Measurements from ENCODE around the gene PROCR. TPM values are rescaled to one million over a fixed set of nuclear protein-coding genes. Genes with fewer than 3 reads are reported as not detected.
A peak's percentile ranks its signal among the peaks of the same experiment; 100 is the strongest.

Gene PROCR
- polyA plus RNA-seq (2013): 1.5 TPM

DNA sequence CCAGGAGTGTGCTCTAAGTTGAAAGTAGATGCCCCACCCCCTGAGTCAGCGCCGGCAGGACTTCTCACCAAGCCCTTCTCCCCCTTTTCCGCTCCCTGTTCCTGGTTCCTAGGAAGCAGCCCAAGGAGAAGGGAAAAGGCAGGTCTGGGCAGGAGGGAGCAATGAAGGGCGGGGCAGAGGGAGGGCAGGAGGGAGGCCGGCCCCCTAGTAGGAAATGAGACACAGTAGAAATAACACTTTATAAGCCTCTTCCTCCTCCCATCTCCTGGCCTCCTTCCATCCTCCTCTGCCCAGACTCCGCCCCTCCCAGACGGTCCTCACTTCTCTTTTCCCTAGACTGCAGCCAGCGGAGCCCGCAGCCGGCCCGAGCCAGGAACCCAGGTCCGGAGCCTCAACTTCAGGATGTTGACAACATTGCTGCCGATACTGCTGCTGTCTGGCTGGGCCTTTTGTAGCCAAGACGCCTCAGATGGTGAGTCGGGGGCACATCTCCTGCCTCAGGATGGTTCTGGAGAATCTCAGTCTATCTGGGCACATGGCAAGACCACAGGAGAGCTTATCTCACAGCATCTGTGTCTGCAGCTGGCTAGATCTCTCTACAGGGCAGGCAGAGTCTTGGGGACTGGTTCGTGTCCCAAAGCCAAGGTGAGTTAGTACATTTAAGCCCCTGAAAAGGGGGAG is at the start of gene PROCR:
Gene PROCR (plus strand): TSS at position 320 of the 681 bp plus-strand sequence. CDS start 83 bp downstream, at position 403.
- Histone ChIP-seq H3K36me3 (ENCODE audit: control insufficient read depth in 4 of 4, insufficient read depth in 4 of 4, low read length in 3 of 4) (no peaks in the 10 kb centered on the region), H3K27ac (ENCODE audit: insufficient read depth in 1 of 2, low read depth in 1 of 2, low read length in 2 of 2, poor library complexity in 1 of 2, severe bottlenecking in 2 of 2) (no peak within 1 kb of the TSS), H3K4me3 (ENCODE audit: control insufficient read depth in 1 of 7, extremely low read depth in 1 of 7, insufficient read depth in 4 of 7, low read depth in 2 of 7, low read length in 6 of 7) (peak within 1 kb of the TSS in 6 of 7 experiments; percentile 26 to 68 (median 53)), H3K27me3 (replicated peaks in 2 of 5; ENCODE audit: control insufficient read depth in 4 of 5, insufficient read depth in 5 of 5, low read length in 4 of 5) (no peaks in the 10 kb centered on the region), H3K9me3 (ENCODE audit: control extremely low read depth in 1 of 5, control insufficient read depth in 4 of 5, insufficient read depth in 2 of 5, low read depth in 1 of 5, low read length in 4 of 5) (no peaks in the 10 kb centered on the region), H3K4me1 (ENCODE audit: control extremely low read depth in 1 of 4, control insufficient read depth in 4 of 4, insufficient read depth in 4 of 4, low read length in 3 of 4) (peaks cover 4 to 21% (median 16%) of the 10 kb centered on the region in 4 experiments)
- DNase-seq: peak; percentile 62 to 90 (median 83)
- ChIA-PET POLR2A (no interaction called here), CTCF (no interaction called here)
- WGBS (ENCODE audit: insufficient coverage): under 1% methylated on average over 12 of the region's 16 CpGs

GRCh38 chr20:35122756-35123405 is 49.0 kb upstream of the PROCR start:
- Histone ChIP-seq H3K27ac (ENCODE audit: insufficient read depth in 1 of 2, low read depth in 1 of 2, low read length in 2 of 2, poor library complexity in 1 of 2, severe bottlenecking in 2 of 2) (no peak overlapping the region), H3K9me3 (ENCODE audit: control extremely low read depth in 1 of 5, control insufficient read depth in 4 of 5, insufficient read depth in 2 of 5, low read depth in 1 of 5, low read length in 4 of 5) (no peaks in the 10 kb centered on the region), H3K4me1 (ENCODE audit: control extremely low read depth in 1 of 4, control insufficient read depth in 4 of 4, insufficient read depth in 4 of 4, low read length in 3 of 4) (peaks cover 0 to 3% (median 0%) of the 10 kb centered on the region in 4 experiments), H3K27me3 (replicated peaks in 2 of 5; ENCODE audit: control insufficient read depth in 4 of 5, insufficient read depth in 5 of 5, low read length in 4 of 5) (no peaks in the 10 kb centered on the region), H3K36me3 (ENCODE audit: control insufficient read depth in 4 of 4, insufficient read depth in 4 of 4, low read length in 3 of 4) (peaks cover 30 to 82% (median 58%) of the 10 kb centered on the region in 4 experiments), H3K4me3 (ENCODE audit: control insufficient read depth in 1 of 7, extremely low read depth in 1 of 7, insufficient read depth in 4 of 7, low read depth in 2 of 7, low read length in 6 of 7) (no peak overlapping the region)
- WGBS (ENCODE audit: insufficient coverage): 82% methylated on average over 5 of the region's 5 CpGs
- CTCF ChIA-PET: interaction anchor here (0.6 to 1.4 kb wide), 4 partner anchors 15 to 68 kb away, joined by 3 to 4 read pairs (median 4); no protein-coding TSS in a partner anchor
- no peak for DNase-seq
- POLR2A ChIA-PET: no interaction called here

DNA sequence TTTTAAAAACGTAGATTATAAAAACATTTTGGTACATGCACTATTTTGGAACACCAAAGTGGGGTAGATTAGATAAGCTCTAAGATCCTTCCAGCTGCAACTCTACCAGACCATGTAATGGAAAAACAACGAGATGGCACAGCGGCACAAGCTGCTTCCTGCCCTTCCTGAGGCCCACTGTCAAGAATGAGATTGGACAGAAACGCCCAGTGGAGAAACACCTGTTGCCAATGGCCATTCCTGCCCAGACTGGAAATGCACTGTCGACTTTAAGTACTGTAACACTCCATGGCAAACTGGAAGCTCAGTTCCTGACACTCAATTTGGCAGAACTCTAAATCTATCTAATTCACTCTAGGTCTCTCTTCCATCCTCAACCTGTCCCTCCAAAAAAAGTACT is 46.1 kb upstream of the PROCR start:
- Histone ChIP-seq H3K27ac (ENCODE audit: insufficient read depth in 1 of 2, low read depth in 1 of 2, low read length in 2 of 2, poor library complexity in 1 of 2, severe bottlenecking in 2 of 2) (no peak overlapping the region), H3K4me3 (ENCODE audit: control insufficient read depth in 1 of 7, extremely low read depth in 1 of 7, insufficient read depth in 4 of 7, low read depth in 2 of 7, low read length in 6 of 7) (no peak overlapping the region), H3K9me3 (ENCODE audit: control extremely low read depth in 1 of 5, control insufficient read depth in 4 of 5, insufficient read depth in 2 of 5, low read depth in 1 of 5, low read length in 4 of 5) (no peaks in the 10 kb centered on the region), H3K36me3 (ENCODE audit: control insufficient read depth in 4 of 4, insufficient read depth in 4 of 4, low read length in 3 of 4) (peaks cover 25 to 70% (median 47%) of the 10 kb centered on the region in 4 experiments), H3K4me1 (ENCODE audit: control extremely low read depth in 1 of 4, control insufficient read depth in 4 of 4, insufficient read depth in 4 of 4, low read length in 3 of 4) (peaks cover 0 to 3% (median 0%) of the 10 kb centered on the region in 4 experiments), H3K27me3 (replicated peaks in 2 of 5; ENCODE audit: control insufficient read depth in 4 of 5, insufficient read depth in 5 of 5, low read length in 4 of 5) (no peaks in the 10 kb centered on the region)
- WGBS (ENCODE audit: insufficient coverage): 88% methylated on average over 4 of the region's 5 CpGs
- ChIA-PET POLR2A (no interaction called here), CTCF (interaction anchor here (0.7 kb wide), 1 partner anchor 297 kb away, joined by 4 read pairs; no protein-coding TSS in a partner anchor)
- no peak for DNase-seq

DNA sequence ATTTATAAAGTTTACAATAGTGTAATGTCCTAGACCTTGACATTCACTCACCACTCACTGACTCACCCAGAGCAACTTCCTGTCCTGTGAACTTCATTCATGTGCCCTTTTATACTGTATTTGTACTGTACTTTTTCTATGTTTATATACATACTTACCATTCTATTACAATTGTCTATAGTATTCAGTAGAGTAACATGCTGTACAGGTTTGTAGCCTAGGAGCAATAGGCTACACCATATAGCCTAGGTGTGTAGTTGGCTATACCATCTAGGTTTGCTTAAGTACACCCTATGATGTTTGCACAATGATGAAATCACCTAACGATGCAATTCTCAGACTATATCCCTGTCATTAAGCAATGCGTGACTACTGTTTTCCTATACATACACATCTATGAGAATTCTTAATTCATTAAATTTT is 42.2 kb upstream of the PROCR start:
- Histone ChIP-seq H3K27me3 (replicated peaks in 2 of 5; ENCODE audit: control insufficient read depth in 4 of 5, insufficient read depth in 5 of 5, low read length in 4 of 5) (no peaks in the 10 kb centered on the region), H3K9me3 (ENCODE audit: control extremely low read depth in 1 of 5, control insufficient read depth in 4 of 5, insufficient read depth in 2 of 5, low read depth in 1 of 5, low read length in 4 of 5) (no peaks in the 10 kb centered on the region), H3K27ac (ENCODE audit: insufficient read depth in 1 of 2, low read depth in 1 of 2, low read length in 2 of 2, poor library complexity in 1 of 2, severe bottlenecking in 2 of 2) (no peak overlapping the region), H3K4me1 (ENCODE audit: control extremely low read depth in 1 of 4, control insufficient read depth in 4 of 4, insufficient read depth in 4 of 4, low read length in 3 of 4) (no peaks in the 10 kb centered on the region), H3K4me3 (ENCODE audit: control insufficient read depth in 1 of 7, extremely low read depth in 1 of 7, insufficient read depth in 4 of 7, low read depth in 2 of 7, low read length in 6 of 7) (no peak overlapping the region), H3K36me3 (ENCODE audit: control insufficient read depth in 4 of 4, insufficient read depth in 4 of 4, low read length in 3 of 4) (peaks cover 32 to 68% (median 43%) of the 10 kb centered on the region in 4 experiments)
- no CpG with 5 or more reads among the region's 2 CpGs for WGBS (ENCODE audit: insufficient coverage)
- POLR2A ChIA-PET: no interaction called here
- CTCF ChIA-PET: interaction anchor here (1.2 kb wide), 1 partner anchor 15 kb away, joined by 3 read pairs; no protein-coding TSS in a partner anchor
- no peak for DNase-seq

GRCh38 chr20:35131934-35132333 is 39.9 kb upstream of the PROCR start:
- H3K27ac ChIP-seq (ENCODE audit: insufficient read depth in 1 of 2, low read depth in 1 of 2, low read length in 2 of 2, poor library complexity in 1 of 2, severe bottlenecking in 2 of 2): no peak overlapping the region
- DNase-seq: no peak
- WGBS (ENCODE audit: insufficient coverage): 100% methylated on average over 1 of the region's 4 CpGs

GRCh38 chr20:35133031-35133430 is 38.8 kb upstream of the PROCR start:
- no peak overlapping the region for H3K27ac ChIP-seq (ENCODE audit: insufficient read depth in 1 of 2, low read depth in 1 of 2, low read length in 2 of 2, poor library complexity in 1 of 2, severe bottlenecking in 2 of 2)
- ChIA-PET POLR2A (interaction anchor here (0.5 kb wide), 1 partner anchor 12 kb away, joined by 3 read pairs; no protein-coding TSS in a partner anchor), CTCF (interaction anchor here (0.8 to 1.6 kb wide), 3 partner anchors 32 to 76 kb away, joined by 3 read pairs; no protein-coding TSS in a partner anchor)
- H3K36me3 ChIP-seq (ENCODE audit: control insufficient read depth in 4 of 4, insufficient read depth in 4 of 4, low read length in 3 of 4): peaks cover 32 to 74% (median 49%) of the 10 kb centered on the region in 4 experiments
- 100% methylated on average over 3 of the region's 5 CpGs for WGBS (ENCODE audit: insufficient coverage)
- DNase-seq: no peak
- H3K4me3 ChIP-seq (ENCODE audit: control insufficient read depth in 1 of 7, extremely low read depth in 1 of 7, insufficient read depth in 4 of 7, low read depth in 2 of 7, low read length in 6 of 7): no peak overlapping the region
- H3K27me3 ChIP-seq (replicated peaks in 2 of 5; ENCODE audit: control insufficient read depth in 4 of 5, insufficient read depth in 5 of 5, low read length in 4 of 5): no peaks in the 10 kb centered on the region
- no peaks in the 10 kb centered on the region for H3K4me1 ChIP-seq (ENCODE audit: control extremely low read depth in 1 of 4, control insufficient read depth in 4 of 4, insufficient read depth in 4 of 4, low read length in 3 of 4)
- H3K9me3 ChIP-seq (ENCODE audit: control extremely low read depth in 1 of 5, control insufficient read depth in 4 of 5, insufficient read depth in 2 of 5, low read depth in 1 of 5, low read length in 4 of 5): no peaks in the 10 kb centered on the region

More at GRCh38 chr20:35131934-35132333, 39.9 kb upstream of the PROCR start:
- H3K4me1 ChIP-seq (ENCODE audit: control extremely low read depth in 1 of 4, control insufficient read depth in 4 of 4, insufficient read depth in 4 of 4, low read length in 3 of 4): no peaks in the 10 kb centered on the region
- CTCF ChIA-PET: no interaction called here
- no peaks in the 10 kb centered on the region for H3K9me3 ChIP-seq (ENCODE audit: control extremely low read depth in 1 of 5, control insufficient read depth in 4 of 5, insufficient read depth in 2 of 5, low read depth in 1 of 5, low read length in 4 of 5)
- POLR2A ChIA-PET: no interaction called here
- no peak overlapping the region for H3K4me3 ChIP-seq (ENCODE audit: control insufficient read depth in 1 of 7, extremely low read depth in 1 of 7, insufficient read depth in 4 of 7, low read depth in 2 of 7, low read length in 6 of 7)
- H3K36me3 ChIP-seq (ENCODE audit: control insufficient read depth in 4 of 4, insufficient read depth in 4 of 4, low read length in 3 of 4): peaks cover 30 to 71% (median 46%) of the 10 kb centered on the region in 4 experiments
- no peaks in the 10 kb centered on the region for H3K27me3 ChIP-seq (replicated peaks in 2 of 5; ENCODE audit: control insufficient read depth in 4 of 5, insufficient read depth in 5 of 5, low read length in 4 of 5)

GRCh38 chr20:35133735-35134134 is 38.1 kb upstream of the PROCR start:
- no peak overlapping the region for H3K4me3 ChIP-seq (ENCODE audit: control insufficient read depth in 1 of 7, extremely low read depth in 1 of 7, insufficient read depth in 4 of 7, low read depth in 2 of 7, low read length in 6 of 7)
- CTCF ChIA-PET: interaction anchor here (0.7 to 1.6 kb wide), 4 partner anchors 12 to 75 kb away, joined by 3 to 5 read pairs (median 3); no protein-coding TSS in a partner anchor
- 89% methylated on average over 5 of the region's 5 CpGs for WGBS (ENCODE audit: insufficient coverage)
- no peak for DNase-seq
- no peak overlapping the region for H3K27ac ChIP-seq (ENCODE audit: insufficient read depth in 1 of 2, low read depth in 1 of 2, low read length in 2 of 2, poor library complexity in 1 of 2, severe bottlenecking in 2 of 2)
- peaks cover 32 to 80% (median 50%) of the 10 kb centered on the region in 4 experiments for H3K36me3 ChIP-seq (ENCODE audit: control insufficient read depth in 4 of 4, insufficient read depth in 4 of 4, low read length in 3 of 4)
- POLR2A ChIA-PET: no interaction called here
- H3K9me3 ChIP-seq (ENCODE audit: control extremely low read depth in 1 of 5, control insufficient read depth in 4 of 5, insufficient read depth in 2 of 5, low read depth in 1 of 5, low read length in 4 of 5): no peaks in the 10 kb centered on the region
- H3K27me3 ChIP-seq (replicated peaks in 2 of 5; ENCODE audit: control insufficient read depth in 4 of 5, insufficient read depth in 5 of 5, low read length in 4 of 5): no peaks in the 10 kb centered on the region
- no peaks in the 10 kb centered on the region for H3K4me1 ChIP-seq (ENCODE audit: control extremely low read depth in 1 of 4, control insufficient read depth in 4 of 4, insufficient read depth in 4 of 4, low read length in 3 of 4)

All from common myeloid progenitor, CD34-positive (primary cell).